HG02678 (cell line): ENCODE results near the gene BTBD9.

ENCODE experiments used
- ATAC-seq: cut with Tn5 transposase; IDR thresholded peaks from one replicate; pipeline ENCODE4 v1.9.1; 2021; ENCODE audit warnings: mild to moderate bottlenecking, moderate library complexity; ENCODE audit not compliant: unreplicated experiment

Gene BTBD9

GRCh38 chr6:38215225-38215624 is 424.5 kb downstream of the BTBD9 start:
- ATAC-seq, result no peak

GRCh38 chr6:38214159-38214558 is 425.6 kb downstream of the BTBD9 start:
- no peak for ATAC-seq

GRCh38 chr6:38213251-38213658 is 426.5 kb downstream of the BTBD9 start:
- no peak for ATAC-seq

DNA sequence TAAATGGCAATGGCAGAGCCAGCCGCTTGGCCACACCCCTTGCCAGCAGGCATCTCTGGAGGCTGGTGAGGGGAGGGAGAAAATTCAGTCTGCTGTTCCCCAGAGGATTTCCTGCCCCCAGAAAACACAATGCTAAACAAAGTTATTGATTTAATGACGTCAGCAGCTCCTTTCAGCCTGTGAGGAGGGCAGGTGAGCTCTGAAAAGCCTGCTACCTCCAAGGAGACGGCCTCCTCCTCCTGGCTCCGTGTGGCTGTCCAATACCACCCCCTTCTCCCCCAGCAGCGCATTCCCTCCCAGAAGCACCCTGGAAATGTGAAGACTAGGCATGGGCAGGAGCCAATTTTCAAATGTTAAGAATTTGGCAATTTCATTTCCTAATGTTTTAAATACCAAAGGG is 427.1 kb downstream of the BTBD9 start:
- ATAC-seq, result no peak

- ATAC-seq, result no peak
Observed at GRCh38 chr6:38212116-38212515, 427.6 kb downstream of the BTBD9 start.

GRCh38 chr6:38209371-38210260 is 430.1 kb downstream of the BTBD9 start:
- no peak for ATAC-seq

GRCh38 chr6:38208028-38208427 is 431.7 kb downstream of the BTBD9 start:
- ATAC-seq, result no peak

- no peak for ATAC-seq
Observed at GRCh38 chr6:38207375-38207774, 432.4 kb downstream of the BTBD9 start.

GRCh38 chr6:38198219-38198618 is 441.5 kb downstream of the BTBD9 start:
- ATAC-seq, result no peak

DNA sequence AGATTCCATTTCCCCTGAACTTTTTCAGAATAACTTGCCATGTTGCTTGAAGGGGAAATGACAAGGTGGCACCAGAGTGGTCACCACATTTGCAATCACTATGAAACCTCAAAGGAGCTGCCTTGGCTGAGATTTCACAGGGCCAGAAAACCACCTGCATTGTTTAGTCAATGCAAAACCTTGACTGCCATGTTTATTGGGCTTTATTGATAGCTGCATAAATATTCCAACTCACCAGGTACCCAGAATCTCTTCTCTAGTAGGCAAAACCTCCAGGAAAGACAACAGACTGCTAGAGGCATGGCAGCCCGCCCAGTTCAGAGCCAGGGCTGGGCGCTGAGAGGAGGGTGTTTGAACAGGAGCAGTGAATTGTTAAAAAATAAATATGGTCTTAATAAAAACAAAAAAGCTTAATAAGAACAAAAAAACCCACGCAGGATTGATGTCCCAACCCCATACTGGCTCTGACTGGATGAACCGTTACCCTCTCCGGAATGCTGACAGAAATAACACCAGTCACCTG is 444.6 kb downstream of the BTBD9 start:
- ATAC-seq, result no peak

- ATAC-seq, result no peak
Observed at GRCh38 chr6:38194589-38194988, 445.1 kb downstream of the BTBD9 start.

DNA sequence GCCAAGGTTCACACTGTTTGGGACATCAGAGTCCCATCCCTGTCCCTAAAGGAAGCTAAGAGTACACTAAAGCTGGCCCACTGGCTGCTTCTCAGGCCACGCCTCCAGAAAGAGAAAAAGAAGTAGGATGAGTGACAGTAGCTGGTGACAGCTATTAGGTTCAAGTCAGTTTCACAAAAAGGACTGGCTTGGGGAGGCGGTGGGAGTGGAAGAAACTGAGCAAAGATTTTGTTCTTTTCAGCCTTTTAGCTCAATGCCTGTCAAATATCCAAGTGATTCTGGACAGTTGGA is 445.5 kb downstream of the BTBD9 start:
- no peak for ATAC-seq

GRCh38 chr6:38193481-38194281 is 446.0 kb downstream of the BTBD9 start:
- ATAC-seq, result no peak

DNA sequence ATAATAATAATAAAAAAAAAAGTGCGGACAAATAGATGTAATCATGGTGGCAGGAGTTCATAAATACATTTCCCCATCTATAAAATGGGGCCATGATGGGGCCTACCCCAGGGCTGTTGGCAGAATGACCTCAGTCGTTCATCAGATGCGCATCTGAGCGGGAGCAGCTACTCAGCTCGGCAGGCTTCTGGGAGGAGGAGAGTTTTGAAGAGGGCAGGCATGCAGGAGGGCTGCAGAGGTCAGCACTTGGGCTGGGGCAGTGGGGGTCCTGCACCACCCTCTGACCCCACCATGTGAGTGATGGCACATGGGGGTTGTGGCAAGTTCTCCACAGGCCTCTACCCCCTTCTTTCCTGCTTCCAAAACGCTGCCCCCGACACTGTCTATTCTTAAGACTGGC is 446.7 kb downstream of the BTBD9 start:
- no peak for ATAC-seq

DNA sequence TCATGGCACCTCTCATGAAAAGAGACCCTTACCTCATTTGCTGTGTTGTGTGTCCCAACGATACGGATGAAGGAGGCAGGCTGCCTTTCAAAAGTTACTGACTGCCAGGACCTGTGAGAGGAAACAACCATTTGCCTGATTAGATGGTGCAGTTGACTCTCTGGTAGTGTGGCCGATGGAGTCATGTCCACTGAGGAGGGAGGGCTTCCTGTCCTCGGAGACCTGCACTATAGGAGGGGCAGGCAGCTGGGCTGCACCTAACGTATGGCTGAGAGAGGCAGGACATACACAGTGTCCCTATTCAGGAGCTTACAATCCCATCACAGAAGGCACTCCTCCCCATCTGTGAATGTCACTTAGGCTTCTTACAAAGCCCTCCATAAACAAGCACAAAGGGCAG is 447.2 kb downstream of the BTBD9 start:
- no peak for ATAC-seq

DNA sequence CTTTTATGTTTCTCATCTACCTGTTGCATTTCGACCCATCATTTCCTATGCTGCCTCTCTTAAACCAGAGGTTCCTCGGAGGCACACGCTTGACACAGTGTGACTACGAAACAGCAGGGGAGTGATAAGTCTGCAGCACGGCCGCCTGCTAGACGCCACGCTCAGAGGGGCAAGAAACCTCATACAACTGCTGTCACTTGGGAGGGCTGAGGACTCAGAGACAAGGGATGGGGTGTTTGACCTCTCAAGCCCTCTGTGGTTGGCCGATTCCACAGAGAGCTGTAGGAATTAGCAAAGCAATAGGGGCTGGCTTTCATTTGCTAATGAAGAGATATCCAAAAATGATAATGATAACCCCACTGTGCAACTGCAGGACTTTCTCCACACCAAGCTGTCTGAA is 447.7 kb downstream of the BTBD9 start:
- ATAC-seq, result no peak

DNA sequence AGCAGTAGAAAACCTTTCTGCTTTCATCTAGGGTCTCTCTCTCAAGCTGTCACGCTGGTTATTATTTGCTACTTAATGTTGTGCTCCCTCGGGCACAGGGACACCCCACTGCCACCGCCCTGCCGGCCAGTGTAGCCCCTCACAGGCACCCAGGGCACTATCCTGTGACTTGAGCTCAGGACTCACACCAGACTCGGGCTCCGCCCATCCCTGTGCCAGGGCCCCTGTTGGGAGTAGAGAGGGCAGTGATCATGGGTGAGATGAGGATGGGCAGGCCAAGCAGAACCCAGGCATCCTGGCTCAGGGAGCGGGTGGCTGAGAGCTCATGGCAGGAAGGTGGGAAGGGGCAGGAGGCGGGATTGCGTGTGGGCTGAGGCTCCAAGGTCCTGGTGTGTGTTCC is 448.3 kb downstream of the BTBD9 start:
- no peak for ATAC-seq

DNA sequence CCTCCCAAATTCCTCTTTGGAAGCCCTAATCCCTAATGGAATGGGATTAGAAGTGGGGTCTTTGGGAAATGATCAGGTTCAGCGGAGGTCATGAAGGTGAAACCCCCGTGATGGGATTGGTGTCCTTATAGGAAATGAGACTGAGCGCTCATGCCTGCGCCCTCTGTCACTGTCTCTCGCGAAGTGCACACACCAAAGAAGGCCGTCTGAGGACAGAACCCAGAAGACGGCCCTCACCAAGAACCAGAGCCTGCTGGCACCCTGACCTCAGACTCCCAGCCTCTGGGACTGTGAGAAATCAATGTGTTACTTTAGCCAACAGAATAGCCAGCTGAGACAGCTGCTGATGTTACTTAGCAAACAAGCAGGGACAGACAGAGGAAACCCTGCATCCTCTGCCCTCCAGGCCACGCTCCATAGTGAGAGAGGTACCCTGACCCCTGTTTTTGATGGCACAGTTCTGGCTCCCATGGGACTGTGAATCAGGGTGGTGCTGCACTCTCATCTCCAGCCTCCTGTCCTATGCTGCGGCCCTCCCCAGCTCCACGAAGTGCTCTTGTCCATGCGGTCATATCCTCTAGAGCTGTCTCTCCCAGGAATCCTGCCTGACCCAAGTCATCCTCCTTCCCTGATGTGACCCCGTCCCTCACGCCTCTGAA is 450.9 kb downstream of the BTBD9 start:
- no peak for ATAC-seq

GRCh38 chr6:38187811-38188590 is 451.7 kb downstream of the BTBD9 start:
- no peak for ATAC-seq

GRCh38 chr6:38187325-38187724 is 452.4 kb downstream of the BTBD9 start:
- ATAC-seq, result no peak

DNA sequence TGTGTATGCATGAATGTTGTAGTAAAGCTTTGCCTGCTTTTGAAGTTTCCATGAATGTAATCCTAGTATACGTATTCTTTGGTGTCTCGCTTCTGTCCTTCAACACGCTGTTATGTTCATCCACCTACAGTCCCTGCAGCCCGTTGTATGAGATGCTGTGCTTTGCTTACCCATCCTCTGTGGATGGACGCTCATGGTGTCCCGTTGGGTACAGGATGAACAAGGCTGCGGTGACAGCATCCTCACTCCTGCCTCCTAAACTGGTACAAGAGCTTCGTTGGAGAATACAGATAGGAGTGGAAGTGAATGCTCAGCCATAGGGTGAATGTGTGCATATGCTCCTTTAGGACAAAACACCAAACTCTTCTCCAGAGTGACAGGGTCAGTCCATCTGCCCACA is 454.0 kb downstream of the BTBD9 start:
- ATAC-seq, result no peak
